ENCODE measurements around the gene CT83. TPM values are rescaled to one million over a fixed set of nuclear protein-coding genes. Genes with fewer than 3 reads are reported as not detected.

CT83 gene
- total and polyA plus RNA-seq, 2 of the 8 experiments (the other 6 are each of a cell fraction or from before 2014, with no cell fraction given), result not detected

GRCh38 chrX:116427978-116428377 is 34.8 kb downstream of the CT83 start:
- FAIRE-seq, result no peak
- ChIA-PET POLR2A (ENCODE audit: partially characterized antibody) (no interaction called here), CTCF (ENCODE audit: partially characterized antibody) (no interaction called here)
- H4K8ac ChIP-seq (ENCODE audit: extremely low read depth, insufficient read depth, low read length), result no peak overlapping the region
- no peak overlapping the region for H3K4me3 ChIP-seq (ENCODE audit: extremely low read depth in 1 of 4, insufficient read depth in 2 of 4, low read depth in 3 of 4, low read length in 4 of 4)
- no peak overlapping the region for H3K18ac ChIP-seq (ENCODE audit: extremely low read depth, low read length)
- no peak overlapping the region for H2BK20ac ChIP-seq (ENCODE audit: low read length)
- H2AFZ ChIP-seq (ENCODE audit: low read length), result no peak overlapping the region
- no peaks in the 10 kb centered on the region for H4K20me1 ChIP-seq (replicated peaks in 1 of 2; ENCODE audit: control insufficient read depth in 1 of 2, insufficient read depth in 2 of 2, low read length in 2 of 2)
- H4K91ac ChIP-seq (replicated peaks; ENCODE audit: insufficient read length, low read length), result no peak overlapping the region
- H2AK5ac ChIP-seq (ENCODE audit: low read depth, low read length), result no peak overlapping the region
- no peak overlapping the region for H3K4ac ChIP-seq (replicated peaks; ENCODE audit: insufficient read length, low read depth, low read length)
- no peak overlapping the region for H2BK12ac ChIP-seq (ENCODE audit: low read depth, low read length)
- no peaks in the 10 kb centered on the region for H3K79me2 ChIP-seq (ENCODE audit: control insufficient read depth in 1 of 2, insufficient read depth in 2 of 2, low read length in 2 of 2)
- no peak overlapping the region for H3K56ac ChIP-seq (replicated peaks; ENCODE audit: insufficient read length, low read depth, low read length)
- H3K9me3 ChIP-seq (ENCODE audit: insufficient read depth in 2 of 2, low read depth in 1 of 2, low read length in 1 of 2), result no peaks in the 10 kb centered on the region
- 92% methylated on average over 3 of the region's 3 CpGs; no CpG with 5 or more reads in 1 of the 2 experiments for WGBS, 2 experiments (ENCODE audit: extremely low coverage in 1 of 2, insufficient coverage in 1 of 2, insufficient read length in 1 of 2, insufficient replicate concordance in 2 of 2, low coverage in 1 of 2, low lambda C conversion rate in 2 of 2, missing lambda C conversion rate in 1 of 2)
- no peaks in the 10 kb centered on the region for H3K23me2 ChIP-seq (ENCODE audit: low read depth, low read length)
- H4K5ac ChIP-seq (ENCODE audit: insufficient read length, low read depth, low read length), result no peak overlapping the region
- no peak overlapping the region for H2BK5ac ChIP-seq (ENCODE audit: low read depth, low read length)
- no peaks in the 10 kb centered on the region for H3K36me3 ChIP-seq (ENCODE audit: control insufficient read depth in 2 of 4, insufficient read depth in 4 of 4, low read length in 3 of 4)
- H3K9ac ChIP-seq (replicated peaks in 1 of 4; ENCODE audit: extremely low read depth in 1 of 4, low read depth in 3 of 4, low read length in 3 of 4), result no peak overlapping the region
- no peak for DNase-seq (ENCODE audit: low read depth in 1 of 2, low spot score in 2 of 2)
- H3K14ac ChIP-seq (ENCODE audit: insufficient read length), result no peak overlapping the region
- no peaks in the 10 kb centered on the region for H3K4me1 ChIP-seq (replicated peaks in 1 of 4; ENCODE audit: control insufficient read depth in 3 of 4, insufficient read depth in 4 of 4, low read length in 3 of 4)
- H3K23ac ChIP-seq (ENCODE audit: insufficient read length), result no peak overlapping the region
- no peak for TF ChIP-seq BCL11A (IDR thresholded peaks at IDR 0.05; ENCODE audit: low read depth in 2 of 2, low read length in 2 of 2)
- no peak for TF ChIP-seq TBP (IDR thresholded peaks at IDR 0.05; ENCODE audit: low read depth, low read length)
- TF ChIP-seq SIX5 (IDR thresholded peaks at IDR 0.05; ENCODE audit: low read depth, low read length), result no peak
- TF ChIP-seq EZH2 (IDR thresholded peaks at IDR 0.05; ENCODE audit: low read depth, low read length, severe bottlenecking), result no peak
- TF ChIP-seq CHD2 (IDR thresholded peaks at IDR 0.05; ENCODE audit: low read length), result no peak
- TF ChIP-seq TAF1 (IDR thresholded peaks at IDR 0.05; ENCODE audit: low read depth, low read length), result no peak
- no peak overlapping the region for H2BK120ac ChIP-seq (replicated peaks; ENCODE audit: low read depth, low read length)
- no peak overlapping the region for H2BK15ac ChIP-seq (ENCODE audit: low read length)
- no peaks in the 10 kb centered on the region for H3K79me1 ChIP-seq (ENCODE audit: low read depth, low read length)
- H3K27me3 ChIP-seq (replicated peaks in 1 of 4; ENCODE audit: control insufficient read depth in 3 of 4, extremely low read depth in 1 of 4, insufficient read depth in 3 of 4, low read length in 3 of 4), result no peaks in the 10 kb centered on the region
- H3K27ac ChIP-seq (ENCODE audit: low read depth, low read length), result no peak overlapping the region
- H3K4me2 ChIP-seq (ENCODE audit: insufficient read depth in 1 of 2, low read depth in 2 of 2, low read length in 2 of 2), result no peak overlapping the region

All from H1 (cell line).